Measurements from ENCODE around the gene KCNT1.
"Not testable (repeated sequence)": the region's sequence is repeated elsewhere in the genome, so short reads cannot be mapped to it uniquely, and the experiment has no call there.

Gene KCNT1

GRCh38 chr9:135701959-135702721 lies at the start of gene KCNT1:
Gene KCNT1 (plus strand): TSS chr9:135702185. CDS start chr9:135702259, 74 bp downstream.
- peak in 29 of 58 donors; percentile 4 to 72 (median 26) for DNase-seq

- DNase-seq: no peak
Measured at GRCh38 chr9:135655317-135655716, 46.7 kb upstream of the KCNT1 start.

- DNase-seq: no peak
Measured at GRCh38 chr9:135657416-135657815, 44.6 kb upstream of the KCNT1 start.

- no peak for DNase-seq
Measured at GRCh38 chr9:135659252-135659651, 42.7 kb upstream of the KCNT1 start.

- DNase-seq: no peak
Measured at GRCh38 chr9:135660407-135660806, 41.6 kb upstream of the KCNT1 start.

- DNase-seq: no peak
Measured at GRCh38 chr9:135661816-135662560, 40.0 kb upstream of the KCNT1 start.

GRCh38 chr9:135662758-135663450 lies 39.1 kb upstream of the KCNT1 start, which contains the start of gene LCN9:
Gene LCN9 (plus strand): TSS chr9:135663309. CDS start chr9:135663322, 13 bp downstream.
- DNase-seq: peak in 31 of 58 donors; percentile 4 to 79 (median 29)

- no peak for DNase-seq
Measured at GRCh38 chr9:135663451-135663770, 38.6 kb upstream of the KCNT1 start.

GRCh38 chr9:135663857-135664256 lies 38.1 kb upstream of the KCNT1 start:
- DNase-seq: no peak

- DNase-seq: no peak
Measured at GRCh38 chr9:135664266-135664665, 37.7 kb upstream of the KCNT1 start.

GRCh38 chr9:135664801-135665794 lies 36.9 kb upstream of the KCNT1 start:
- DNase-seq: no peak

- no peak for DNase-seq
Measured at GRCh38 chr9:135665795-135666189, 36.2 kb upstream of the KCNT1 start.

GRCh38 chr9:135666534-135667462 lies 35.2 kb upstream of the KCNT1 start:
- no peak for DNase-seq

- DNase-seq: peak in 13 of 58 donors; percentile 4 to 51 (median 22)
Measured at GRCh38 chr9:135667463-135668001, 34.5 kb upstream of the KCNT1 start.

GRCh38 chr9:135669018-135669417 lies 33.0 kb upstream of the KCNT1 start:
- not testable (repeated sequence) for DNase-seq

GRCh38 chr9:135669616-135670285 lies 32.2 kb upstream of the KCNT1 start:
- DNase-seq: no peak

GRCh38 chr9:135670721-135671590 lies 31.0 kb upstream of the KCNT1 start:
- DNase-seq: no peak

GRCh38 chr9:135671591-135672041 lies 30.4 kb upstream of the KCNT1 start:
- no peak for DNase-seq

Measured in anterior cingulate cortex (tissue), 58 donors.